BLaER1 treated with 17β-estradiol and CSF1 and Interleukin-3, amounts not matched to agents 10 nM and 100 nM (cell line): Measurements from ENCODE around the gene MBD5.

Experiments
- H3K27ac ChIP-seq, 11 experiments: shearing (Covaris generic); formaldehyde crosslinking; 2 replicates each; pipeline ENCODE4 v1.8.1; 2022
- H3K27me3 ChIP-seq, 11 experiments: shearing (Covaris generic); formaldehyde crosslinking; 2 replicates each; pipeline ENCODE4 v1.8.1; 2022
- H3K36me3 ChIP-seq, 11 experiments: shearing (Covaris generic); formaldehyde crosslinking; 2 replicates each; pipeline ENCODE4 v1.8.1; 2022
- H3K4me1 ChIP-seq, 10 experiments: shearing (Covaris generic); formaldehyde crosslinking; 2 replicates each; pipeline ENCODE4 v1.8.1; 2022
- H3K4me2 ChIP-seq, 11 experiments: shearing (Covaris generic); formaldehyde crosslinking; 2 replicates each; pipeline ENCODE4 v1.8.1; 2022
- H3K4me3 ChIP-seq, 10 experiments: shearing (Covaris generic); formaldehyde crosslinking; 2 replicates each; pipeline ENCODE4 v1.8.1; 2022
- H3K9ac ChIP-seq, 11 experiments: shearing (Covaris generic); formaldehyde crosslinking; 2 replicates each; pipeline ENCODE4 v1.8.1; 2022
- H3K9me3 ChIP-seq, 11 experiments: shearing (Covaris generic); formaldehyde crosslinking; replicated peaks in 1 of 11; 2 replicates each; pipeline ENCODE4 v1.8.1; 2022
- H4K20me1 ChIP-seq, 11 experiments: shearing (Covaris generic); formaldehyde crosslinking; 2 replicates each; pipeline ENCODE4 v1.8.1; 2022
- Cebpa-rat ChIP-seq, 11 experiments: shearing (Covaris generic); IDR thresholded peaks; 2 replicates each; pipeline ENCODE4 v1.8.1; 2022

Gene MBD5

GRCh38 chr2:148194882-148195281, 174.0 kb downstream of the MBD5 start:
- Histone ChIP-seq H3K27me3 (no peaks in the 10 kb centered on the region), H3K4me3 (no peak overlapping the region), H3K9me3 (no peaks in the 10 kb centered on the region), H4K20me1 (no peaks in the 10 kb centered on the region), H3K27ac (no peak overlapping the region), H3K9ac (no peak overlapping the region), H3K36me3 (peaks cover 0 to 8% (median 0%) of the 10 kb centered on the region in 11 experiments; a peak in 1 of 22 replicates), H3K4me1 (no peaks in the 10 kb centered on the region), H3K4me2 (no peak overlapping the region)
- no peak for TF ChIP-seq Cebpa-rat (IDR thresholded peaks at IDR 0.05)

GRCh38 chr2:148201075-148202004, 180.4 kb downstream of the MBD5 start:
- Histone ChIP-seq H3K9ac (no peak overlapping the region), H3K4me3 (no peak overlapping the region), H3K36me3 (peaks cover 0 to 26% (median 6%) of the 10 kb centered on the region in 11 experiments; a peak in 12 of 22 replicates), H3K27me3 (no peaks in the 10 kb centered on the region), H4K20me1 (no peaks in the 10 kb centered on the region), H3K4me2 (no peak overlapping the region), H3K27ac (no peak overlapping the region), H3K9me3 (peaks cover 0 to 12% (median 8%) of the 10 kb centered on the region in 11 experiments; a peak in 12 of 22 replicates), H3K4me1 (no peaks in the 10 kb centered on the region)
- TF ChIP-seq Cebpa-rat (IDR thresholded peaks at IDR 0.05) = no peak

- Histone ChIP-seq H3K27me3 (no peaks in the 10 kb centered on the region), H3K27ac (no peak overlapping the region), H3K36me3 (peaks cover 0 to 19% (median 6%) of the 10 kb centered on the region in 11 experiments; a peak in 12 of 22 replicates), H3K9ac (no peak overlapping the region), H3K4me2 (no peak overlapping the region), H3K9me3 (peaks cover 0 to 12% (median 8%) of the 10 kb centered on the region in 11 experiments; a peak in 12 of 22 replicates), H4K20me1 (no peaks in the 10 kb centered on the region), H3K4me1 (no peaks in the 10 kb centered on the region), H3K4me3 (no peak overlapping the region)
- TF ChIP-seq Cebpa-rat (IDR thresholded peaks at IDR 0.05) = no peak
These were observed 181.3 kb downstream of the MBD5 start for GRCh38 chr2:148202237-148202636.

- H3K4me1 ChIP-seq = no peaks in the 10 kb centered on the region
- H3K27me3 ChIP-seq = no peaks in the 10 kb centered on the region
- H3K27ac ChIP-seq = no peak overlapping the region
- no peak for TF ChIP-seq Cebpa-rat (IDR thresholded peaks at IDR 0.05)
- no peak overlapping the region for H3K9ac ChIP-seq
- no peak overlapping the region for H3K4me2 ChIP-seq
- H3K9me3 ChIP-seq = no peaks in the 10 kb centered on the region
- no peaks in the 10 kb centered on the region for H4K20me1 ChIP-seq
- H3K36me3 ChIP-seq = peaks cover 0 to 19% (median 0%) of the 10 kb centered on the region in 11 experiments; a peak in 4 of 22 replicates
- no peak overlapping the region for H3K4me3 ChIP-seq
These were observed 186.2 kb downstream of the MBD5 start for GRCh38 chr2:148207111-148207510.

GRCh38 chr2:148209603-148210002, 188.7 kb downstream of the MBD5 start:
- no peak overlapping the region for H3K9ac ChIP-seq
- no peak overlapping the region for H3K4me3 ChIP-seq
- H3K27me3 ChIP-seq = no peaks in the 10 kb centered on the region
- H3K4me2 ChIP-seq = no peak overlapping the region
- no peak for TF ChIP-seq Cebpa-rat (IDR thresholded peaks at IDR 0.05)
- H3K9me3 ChIP-seq = no peaks in the 10 kb centered on the region
- H3K36me3 ChIP-seq = peaks cover 0 to 17% (median 0%) of the 10 kb centered on the region in 11 experiments; a peak in 3 of 22 replicates
- H3K27ac ChIP-seq = no peak overlapping the region
- no peaks in the 10 kb centered on the region for H4K20me1 ChIP-seq
- H3K4me1 ChIP-seq = no peaks in the 10 kb centered on the region

- peaks cover 0 to 4% (median 0%) of the 10 kb centered on the region in 10 experiments; a peak in 1 of 20 replicates for H3K4me1 ChIP-seq
- H3K4me2 ChIP-seq = no peak overlapping the region
- no peak overlapping the region for H3K9ac ChIP-seq
- peaks cover 14 to 26% (median 19%) of the 10 kb centered on the region in 11 experiments for H3K9me3 ChIP-seq
- H3K36me3 ChIP-seq = peaks cover 0 to 30% (median 3%) of the 10 kb centered on the region in 11 experiments; a peak in 5 of 22 replicates
- no peaks in the 10 kb centered on the region for H3K27me3 ChIP-seq
- no peaks in the 10 kb centered on the region for H4K20me1 ChIP-seq
- H3K27ac ChIP-seq = no peak overlapping the region
- no peak overlapping the region for H3K4me3 ChIP-seq
- no peak for TF ChIP-seq Cebpa-rat (IDR thresholded peaks at IDR 0.05)
These were observed 197.6 kb downstream of the MBD5 start for GRCh38 chr2:148218326-148219075.

- peaks cover 0 to 4% (median 0%) of the 10 kb centered on the region in 10 experiments; a peak in 1 of 20 replicates for H3K4me1 ChIP-seq
- H3K36me3 ChIP-seq = peaks cover 0 to 31% (median 3%) of the 10 kb centered on the region in 11 experiments; a peak in 6 of 22 replicates
- no peak overlapping the region for H3K4me3 ChIP-seq
- H3K4me2 ChIP-seq = no peak overlapping the region
- H3K9ac ChIP-seq = no peak overlapping the region
- H3K27me3 ChIP-seq = no peaks in the 10 kb centered on the region
- H4K20me1 ChIP-seq = no peaks in the 10 kb centered on the region
- H3K9me3 ChIP-seq = peaks cover 16 to 33% (median 24%) of the 10 kb centered on the region in 11 experiments
- H3K27ac ChIP-seq = no peak overlapping the region
- no peak for TF ChIP-seq Cebpa-rat (IDR thresholded peaks at IDR 0.05)
These were observed 200.3 kb downstream of the MBD5 start for GRCh38 chr2:148221166-148221565.

GRCh38 chr2:148221926-148222325, 201.0 kb downstream of the MBD5 start:
- no peaks in the 10 kb centered on the region for H4K20me1 ChIP-seq
- H3K27me3 ChIP-seq = no peaks in the 10 kb centered on the region
- peaks cover 0 to 31% (median 3%) of the 10 kb centered on the region in 11 experiments; a peak in 6 of 22 replicates for H3K36me3 ChIP-seq
- H3K4me2 ChIP-seq = no peak overlapping the region
- TF ChIP-seq Cebpa-rat (IDR thresholded peaks at IDR 0.05) = no peak
- peaks cover 16 to 33% (median 24%) of the 10 kb centered on the region in 11 experiments for H3K9me3 ChIP-seq
- H3K27ac ChIP-seq = no peak overlapping the region
- H3K4me3 ChIP-seq = no peak overlapping the region
- H3K4me1 ChIP-seq = peaks cover 0 to 4% (median 0%) of the 10 kb centered on the region in 10 experiments; a peak in 1 of 20 replicates
- H3K9ac ChIP-seq = no peak overlapping the region

GRCh38 chr2:148231858-148232257, 211.0 kb downstream of the MBD5 start:
- Histone ChIP-seq H3K4me2 (no peak overlapping the region), H3K36me3 (peaks cover 22 to 56% (median 31%) of the 10 kb centered on the region in 11 experiments; a peak in 21 of 22 replicates), H3K27ac (no peak overlapping the region), H3K27me3 (no peaks in the 10 kb centered on the region), H3K4me3 (no peak overlapping the region), H3K4me1 (no peaks in the 10 kb centered on the region), H3K9me3 (peaks cover 6 to 36% (median 25%) of the 10 kb centered on the region in 11 experiments), H3K9ac (no peak overlapping the region), H4K20me1 (no peaks in the 10 kb centered on the region)
- no peak for TF ChIP-seq Cebpa-rat (IDR thresholded peaks at IDR 0.05)
